HEK293 (cell line): ENCODE measurements around the gene CTXN3.

ENCODE experiments used
- CTCF ChIP-seq: fragments of 450-650 bp; formaldehyde crosslinking; IDR thresholded peaks from 2 replicates; pipeline ENCODE4 v1.5.1; 2016; ENCODE audit warnings: missing biosample characterization, missing genetic modification characterization
- PRDM6 ChIP-seq: fragments of 450-650 bp; formaldehyde crosslinking; IDR thresholded peaks from 2 replicates; pipeline ENCODE4 v1.5.1; 2017; ENCODE audit warnings: missing biosample characterization, missing genetic modification characterization
- ZNF510 ChIP-seq: fragments of 450-650 bp; formaldehyde crosslinking; IDR thresholded peaks from 2 replicates; pipeline ENCODE4 v1.5.1; 2018; ENCODE audit warnings: mild to moderate bottlenecking, missing genetic modification characterization, missing biosample characterization; ENCODE audit not compliant: insufficient replicate concordance

DNA sequence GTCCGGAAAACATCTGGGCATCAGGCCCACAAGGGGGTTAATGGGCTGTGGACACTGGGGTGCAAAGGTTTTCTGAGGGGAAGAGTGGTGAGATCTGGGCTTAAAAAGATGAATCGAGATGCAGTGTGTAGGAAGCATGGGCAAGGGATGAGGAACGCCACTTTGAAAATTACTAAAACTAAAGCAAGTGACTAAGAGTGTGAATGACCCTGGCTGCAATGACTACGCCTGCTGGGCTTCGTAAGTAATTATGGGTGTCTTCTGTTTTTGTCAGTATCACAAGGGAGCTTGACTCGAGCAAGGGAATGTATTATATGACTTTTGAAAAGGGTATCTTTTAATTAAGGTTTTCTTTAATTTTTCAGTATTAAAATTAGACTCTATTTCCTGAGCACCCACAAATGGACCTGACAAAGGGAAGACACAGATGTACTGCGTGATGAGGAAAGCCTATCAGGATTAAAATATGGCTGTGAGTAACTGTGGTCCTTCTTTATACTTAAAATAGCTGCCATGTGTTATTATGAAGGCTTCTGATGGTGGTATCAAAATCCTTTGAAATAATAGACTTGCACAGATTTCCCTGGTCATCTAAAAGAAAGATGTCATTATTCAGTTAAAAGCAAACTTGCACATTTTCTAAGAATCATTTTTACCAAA is 4.2 kb downstream of the CTXN3 start:
- TF ChIP-seq PRDM6 (tag by site-specific recombination) (no peak), CTCF (tag by site-specific recombination) (no peak), ZNF510 (tag by site-specific recombination) (no peak)
